HepG2 (cell line): ENCODE results near the gene RALB. TPM values are rescaled to one million over a fixed set of nuclear protein-coding genes. Genes with fewer than 3 reads are reported as not detected.

Experiments used
- ATF6 ChIP-seq: sonication (generic); formaldehyde crosslinking; conservative IDR thresholded peaks from 2 replicates; pipeline ENCODE4 v1.4.0; 2020; ENCODE audit warnings: missing genetic modification reagents
- ATF7-NPFF ChIP-seq: sonication (generic); formaldehyde crosslinking; IDR thresholded peaks from 2 replicates; pipeline ENCODE4 v1.8.1; 2023; ENCODE audit warnings: mild to moderate bottlenecking, low read depth, missing genetic modification reagents, moderate library complexity
- ELF4 ChIP-seq: sonication (generic); formaldehyde crosslinking; IDR thresholded peaks from 2 replicates; pipeline ENCODE4 v1.5.0; 2020; ENCODE audit warnings: missing genetic modification reagents, mild to moderate bottlenecking, moderate library complexity, borderline replicate concordance
- GZF1 ChIP-seq: sonication (generic); formaldehyde crosslinking; IDR thresholded peaks from 2 replicates; pipeline ENCODE4 v1.5.1; 2020; ENCODE audit warnings: mild to moderate bottlenecking, missing genetic modification reagents
- HBP1 ChIP-seq: IDR thresholded peaks from 2 replicates; pipeline ENCODE4 v1.6.1; 2016; ENCODE audit warnings: low read depth, control low read depth
- MNT ChIP-seq: fragments of 450-650 bp; IDR thresholded peaks from 2 replicates; pipeline ENCODE4 v1.6.1; 2016
- NRL ChIP-seq: sonication (generic); formaldehyde crosslinking; IDR thresholded peaks from 2 replicates; pipeline ENCODE4 v1.5.0; 2020; ENCODE audit warnings: missing genetic modification reagents, mild to moderate bottlenecking, moderate library complexity, borderline replicate concordance
- RXRB ChIP-seq: IDR thresholded peaks from 2 replicates; pipeline ENCODE4 v1.6.1; 2016; ENCODE audit warnings: borderline replicate concordance, missing genetic modification reagents, missing compliant biosample characterization
- SMAD3 ChIP-seq: sonication (generic); formaldehyde crosslinking; IDR thresholded peaks from 2 replicates; pipeline ENCODE4 v1.4.0; 2020; ENCODE audit warnings: missing genetic modification reagents
- SP2 ChIP-seq: sonication (generic); formaldehyde crosslinking; IDR thresholded peaks from 2 replicates; pipeline ENCODE4 v1.5.1; 2020; ENCODE audit warnings: mild to moderate bottlenecking, missing genetic modification reagents
- TOE1 ChIP-seq: sonication (generic); formaldehyde crosslinking; IDR thresholded peaks from 2 replicates; pipeline ENCODE4 v1.4.0; 2020; ENCODE audit warnings: mild to moderate bottlenecking, missing genetic modification reagents
- XBP1 ChIP-seq: sonication (generic); formaldehyde crosslinking; IDR thresholded peaks from 2 replicates; pipeline ENCODE4 v1.5.0; 2020; ENCODE audit warnings: missing genetic modification reagents
- ZKSCAN1 ChIP-seq: fragments of 150-350 bp; IDR thresholded peaks from 2 replicates; pipeline ENCODE4 v1.6.1; 2014; ENCODE audit warnings: low read length
- ZNF431 ChIP-seq: sonication (generic); formaldehyde crosslinking; IDR thresholded peaks from 2 replicates; pipeline ENCODE4 v1.9.0; 2022; ENCODE audit warnings: missing genetic modification reagents, low read depth, mild to moderate bottlenecking, borderline replicate concordance
- ZNF7 ChIP-seq: IDR thresholded peaks from 2 replicates; pipeline ENCODE4 v1.6.1; 2016; ENCODE audit warnings: missing biosample characterization, missing genetic modification reagents
- ZNF770 ChIP-seq: sonication (generic); formaldehyde crosslinking; IDR thresholded peaks from 2 replicates; pipeline ENCODE4 v1.5.0; 2020; ENCODE audit warnings: mild to moderate bottlenecking, missing genetic modification reagents
- polyA plus RNA-seq, 8 experiments: library from polyadenylated mRNA; depleted of rRNA in 3 of 8; stranded (reverse) in 7 of 8; unstranded in 1 of 8; fragments of >200 nt; fragmentation: Illumina TruSeq in 4 of 8; extraction: Trizol in 4 of 8; gene quantifications; 2 replicates each; pipeline versions ENCODE4 v1.2.1 to v1.2.3, GENCODE V29; 2011 to 2016; ENCODE audit warnings: low read depth in 4 of 8, missing spikeins in 1 of 8, mixed read lengths in 1 of 8; ENCODE audit not compliant: insufficient read depth in 1 of 8
- total RNA-seq, 5 experiments: library from RNA; depleted of rRNA; stranded (reverse); fragments of >200 nt; fragmentation: Illumina TruSeq; extraction: Trizol; gene quantifications; 2 replicates each; pipeline ENCODE4 v1.2.3, GENCODE V29; 2016; ENCODE audit warnings: low read depth in 1 of 5

Gene RALB
- total and polyA plus RNA-seq, 2 of the 13 experiments (the other 11 are each of a cell fraction or from before 2014, with no cell fraction given): 37.8 to 43.2 TPM

- TF ChIP-seq TOE1 (CRISPR knock-in tag) (no peak), ZNF7 (CRISPR knock-in tag) (no peak), GZF1 (CRISPR knock-in tag) (0 out of 2 replicates have a peak, but pooled peaks have one; percentile 71), RXRB (CRISPR knock-in tag) (0 out of 2 replicates have a peak, but pooled peaks have one; percentile 42), ATF6 (CRISPR knock-in tag) (0 out of 2 replicates have a peak, but pooled peaks have one; percentile 26), ATF7-NPFF (0 out of 2 replicates have a peak, but pooled peaks have one; percentile 71), ZNF431 (CRISPR knock-in tag) (no peak), ELF4 (CRISPR knock-in tag) (no peak), HBP1 (CRISPR knock-in tag) (0 out of 2 replicates have a peak, but pooled peaks have one; percentile 63), ZNF770 (peak; percentile 77), SMAD3 (CRISPR knock-in tag) (no peak), ZKSCAN1 (no peak), SP2 (CRISPR knock-in tag) (no peak), MNT (no peak), NRL (CRISPR knock-in tag) (peak; percentile 69), XBP1 (no peak)
Observed at GRCh38 chr2:120253021-120253882, 600 bp downstream of the RALB start (continued).
